GM18526 (cell line): ENCODE measurements around the gene ABR.
A peak's percentile ranks its signal among the peaks of the same experiment; 100 is the strongest.

Experiments used
- POLR2A ChIP-seq: IDR thresholded peaks from 3 replicates; pipeline ENCODE4 v1.6.1; 2011; ENCODE audit not compliant: insufficient read length; ENCODE audit errors: extremely low read depth

ABR gene

DNA sequence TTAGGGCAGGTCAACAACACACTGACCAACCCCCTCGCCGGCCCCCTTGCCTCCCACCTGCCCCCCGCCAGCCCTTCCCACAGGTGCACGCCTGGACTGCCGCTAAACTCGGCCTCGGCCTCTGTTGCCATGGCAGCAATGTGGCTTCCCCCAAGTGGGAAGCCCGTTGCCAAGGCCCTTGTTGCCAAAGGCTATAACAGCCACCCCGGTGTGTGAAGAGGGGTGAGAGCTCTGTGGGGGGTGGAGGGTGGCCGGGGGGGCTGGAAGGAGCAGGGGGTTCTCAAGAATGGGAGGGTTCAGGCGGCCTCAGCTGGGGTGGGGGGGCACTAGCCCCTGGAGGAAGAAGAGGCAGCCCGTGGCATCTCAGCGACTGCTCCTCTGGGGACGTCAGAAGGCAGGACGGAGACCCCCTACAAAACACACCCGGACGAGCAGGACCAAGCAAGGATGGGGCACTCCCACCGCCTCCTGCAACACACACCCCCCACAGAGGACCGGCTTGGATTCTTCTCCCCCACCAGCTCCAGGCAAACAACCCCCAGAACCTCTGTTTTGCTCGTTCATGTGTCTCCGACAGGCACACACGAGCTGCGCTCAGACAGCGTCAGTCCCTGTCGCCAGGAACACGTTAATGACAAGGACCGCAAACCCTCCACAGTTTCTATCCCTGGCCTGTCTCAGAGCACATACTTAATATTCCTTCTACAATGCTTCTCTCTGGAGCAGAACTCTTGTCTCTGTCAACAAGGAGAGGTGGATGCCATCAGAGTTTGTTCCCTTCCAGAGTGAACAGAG is 55.7 kb downstream of the ABR start:
- TF ChIP-seq POLR2A = no peak

DNA sequence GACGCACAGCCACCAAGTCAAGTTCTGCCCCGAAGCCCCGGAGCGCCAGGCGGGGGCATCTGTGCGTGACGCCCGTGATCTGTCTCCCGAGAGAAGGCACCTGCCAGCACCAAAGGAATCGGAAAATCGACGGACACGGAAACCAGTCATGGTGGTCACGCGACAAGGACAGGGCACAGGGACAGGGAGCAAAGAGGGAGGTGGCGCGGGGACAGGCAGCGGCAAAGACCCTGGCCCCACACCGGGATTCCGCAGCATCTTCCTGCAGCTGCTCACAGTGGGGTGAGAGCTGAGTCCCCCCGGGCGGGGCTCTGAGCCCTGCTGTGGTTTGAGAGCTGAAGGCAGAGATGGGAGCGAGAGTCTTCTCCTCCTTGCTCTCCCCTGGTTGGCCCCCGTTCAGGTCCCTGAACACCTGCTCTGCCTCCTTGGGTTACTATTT is 56.4 kb downstream of the ABR start:
- TF ChIP-seq POLR2A = no peak

DNA sequence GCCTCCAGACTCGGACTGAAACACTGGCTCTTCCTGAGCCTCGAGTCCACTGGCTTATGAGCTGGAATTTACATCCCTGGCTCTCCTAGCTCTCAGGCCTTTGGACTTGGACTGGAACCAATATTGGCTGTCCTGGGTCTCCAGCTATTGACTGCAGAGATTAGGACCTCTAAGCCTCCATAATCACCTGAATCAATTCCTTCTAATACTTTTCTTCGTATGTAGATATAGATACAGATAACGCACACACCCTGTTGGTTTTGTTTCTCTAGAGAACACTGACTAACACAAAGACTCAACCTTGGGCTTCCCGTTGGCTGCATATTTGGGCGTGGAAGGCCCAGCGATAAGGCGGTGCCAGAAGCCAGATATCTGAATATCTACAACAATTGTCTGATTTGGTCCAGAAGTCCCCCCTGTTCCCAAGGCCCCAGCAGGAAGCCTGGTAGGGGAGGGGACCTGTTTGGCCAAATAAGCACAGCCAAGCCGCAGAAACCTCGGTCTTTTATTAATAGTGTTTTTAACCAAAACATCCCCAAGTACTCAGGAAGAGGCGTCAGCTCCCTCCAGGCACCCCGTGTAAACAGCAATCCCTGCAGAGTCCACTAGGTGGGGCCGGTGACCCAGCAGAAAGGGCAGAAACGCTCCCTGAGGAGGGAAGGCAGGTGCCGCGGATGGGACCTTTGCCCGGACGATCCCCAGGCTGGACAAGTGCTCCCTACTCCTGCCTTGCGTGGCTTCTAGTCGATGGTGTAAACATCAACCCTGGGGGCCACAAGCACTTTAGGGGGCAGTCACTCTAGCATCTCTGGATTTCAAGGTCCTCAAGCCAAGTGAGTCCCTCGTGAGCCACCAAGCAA is 57.0 kb downstream of the ABR start:
- no peak for TF ChIP-seq POLR2A

DNA sequence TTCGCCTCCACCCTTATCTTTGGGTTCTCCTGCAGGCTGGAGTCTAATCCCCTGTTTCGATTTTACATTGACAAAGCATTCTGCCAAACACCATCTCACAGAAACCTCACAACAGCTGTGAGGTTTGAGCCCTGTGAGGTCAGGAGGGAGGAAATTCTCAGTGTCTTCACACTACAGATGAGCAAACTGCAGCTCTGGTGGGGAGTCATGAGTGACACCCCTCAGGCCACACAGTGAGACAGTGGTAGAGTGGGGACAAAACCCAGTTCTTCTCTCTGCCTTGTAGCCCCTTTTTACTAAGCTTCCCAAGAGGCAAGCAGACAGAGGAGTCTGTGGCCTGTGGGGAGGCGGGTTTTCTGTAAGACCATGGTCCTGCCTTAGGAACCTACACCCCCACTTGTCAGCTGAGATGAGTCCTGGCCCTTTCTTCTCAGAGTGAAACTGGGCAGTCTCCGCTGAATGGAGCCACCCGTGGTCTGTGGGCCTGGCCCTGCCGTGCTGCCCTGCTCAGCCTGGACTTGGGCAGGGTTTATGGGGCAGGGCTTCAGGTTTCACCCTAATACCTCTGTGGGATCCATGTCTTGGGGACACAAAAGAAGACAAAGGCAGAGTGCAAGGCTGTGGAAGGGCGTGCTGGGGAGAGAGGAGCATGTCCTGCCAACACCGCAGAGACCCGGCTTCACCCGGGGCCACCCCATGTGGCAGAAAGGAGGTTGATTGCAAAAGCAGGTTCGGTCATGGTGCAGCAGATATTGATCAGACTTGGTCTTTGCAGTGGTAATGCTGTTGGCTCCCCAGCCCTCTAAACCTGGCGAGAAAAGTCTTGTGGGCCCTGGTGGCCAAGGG is 59.0 kb downstream of the ABR start:
- no peak for TF ChIP-seq POLR2A

DNA sequence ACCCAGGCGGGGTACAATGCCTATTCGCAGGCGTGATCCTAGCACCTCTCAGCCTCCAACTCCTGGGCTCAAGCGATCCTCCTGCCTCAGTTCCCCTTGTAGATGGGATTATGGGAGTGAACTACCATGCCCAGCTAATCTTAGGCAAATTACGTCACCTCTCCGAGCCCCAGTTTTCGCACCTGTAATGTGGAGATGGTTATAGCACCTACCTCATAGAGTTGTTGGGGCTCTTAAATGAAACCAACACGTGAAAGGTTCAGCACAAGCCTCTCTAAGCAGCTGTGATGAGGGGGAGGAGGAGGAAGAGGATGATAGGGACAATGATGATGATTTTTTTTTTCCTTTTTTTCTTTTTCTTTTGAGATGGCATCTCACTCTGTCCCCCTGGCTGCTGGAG is 59.9 kb downstream of the ABR start:
- TF ChIP-seq POLR2A = no peak

DNA sequence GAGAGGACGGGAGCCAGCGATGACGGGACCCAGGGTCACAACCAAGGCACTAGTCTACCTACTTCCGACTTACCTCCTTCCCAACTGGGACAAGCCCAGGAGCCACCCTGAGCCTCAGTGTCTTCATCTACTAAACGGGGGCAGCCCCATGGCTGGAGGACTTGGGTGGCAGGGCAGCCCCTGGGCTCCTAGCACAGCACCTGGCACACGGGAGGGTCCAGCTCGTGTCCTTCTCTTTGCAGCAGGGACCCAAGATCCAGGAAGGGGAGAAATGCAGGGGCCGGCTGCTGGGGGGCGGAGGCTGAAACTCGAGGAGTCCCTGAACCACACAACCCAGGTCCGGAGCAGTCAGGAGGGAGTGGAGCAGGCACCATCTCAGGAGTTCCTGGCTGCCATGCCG is 63.2 kb downstream of the ABR start:
- no peak for TF ChIP-seq POLR2A

DNA sequence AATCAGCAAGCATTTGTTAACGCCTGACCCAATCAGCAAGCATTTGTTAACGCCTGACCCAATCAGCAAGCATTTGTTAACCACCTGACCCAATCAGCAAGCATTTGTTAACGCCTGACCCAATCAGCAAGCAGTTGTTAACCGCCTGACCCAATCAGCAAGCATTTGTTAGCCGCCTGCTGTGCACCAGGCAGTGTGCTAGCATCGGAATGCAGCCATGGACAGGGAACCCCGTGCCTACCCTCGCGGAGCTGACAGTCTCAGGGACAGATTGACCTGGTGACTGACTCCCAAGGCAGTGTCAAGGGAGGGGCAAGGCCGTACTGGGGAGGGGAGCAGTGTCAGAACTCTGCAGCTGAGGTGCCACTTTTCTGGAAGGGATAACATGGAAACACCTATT is 66.9 kb downstream of the ABR start:
- TF ChIP-seq POLR2A = no peak

DNA sequence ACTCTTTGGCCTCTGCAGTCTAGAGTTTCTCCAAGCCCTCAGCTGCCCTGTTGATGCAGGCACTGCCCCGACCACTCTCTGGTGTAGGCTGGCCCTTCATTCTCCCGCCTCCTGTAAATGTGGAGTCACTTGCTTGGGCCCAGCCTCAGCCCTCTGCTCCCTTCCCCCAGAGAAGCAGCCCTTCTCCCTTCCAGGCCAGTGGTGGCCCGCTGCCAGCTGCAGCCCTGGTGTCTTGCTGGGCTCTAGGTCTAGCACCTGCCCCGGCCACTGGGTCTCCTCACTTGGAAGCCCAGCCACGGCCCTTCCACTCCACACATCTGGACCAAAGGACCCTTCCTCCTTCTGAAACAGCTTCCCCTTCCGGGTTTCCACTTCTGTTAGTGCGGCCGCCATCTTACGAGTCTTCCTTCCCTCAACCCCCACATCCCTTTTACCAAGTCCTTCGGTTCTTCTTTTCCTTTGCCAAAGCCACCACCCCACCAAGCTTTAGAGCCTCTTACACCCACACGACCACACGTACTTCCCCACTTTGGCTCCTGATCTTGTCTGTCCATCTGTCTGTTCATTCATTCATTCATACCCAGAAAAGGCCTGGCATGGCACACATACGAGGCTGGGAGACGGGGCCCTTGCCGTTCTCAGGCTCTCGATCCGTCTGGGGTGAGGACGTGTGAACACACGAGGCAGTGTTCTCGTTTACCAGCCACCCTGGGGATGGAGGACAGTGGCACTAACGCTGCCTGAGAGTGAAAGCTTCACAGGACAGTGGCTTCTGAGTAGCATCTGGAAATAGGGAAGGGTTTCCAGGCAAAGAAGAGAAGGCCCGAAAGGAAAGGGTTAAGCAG is 68.0 kb downstream of the ABR start:
- no peak for TF ChIP-seq POLR2A

DNA sequence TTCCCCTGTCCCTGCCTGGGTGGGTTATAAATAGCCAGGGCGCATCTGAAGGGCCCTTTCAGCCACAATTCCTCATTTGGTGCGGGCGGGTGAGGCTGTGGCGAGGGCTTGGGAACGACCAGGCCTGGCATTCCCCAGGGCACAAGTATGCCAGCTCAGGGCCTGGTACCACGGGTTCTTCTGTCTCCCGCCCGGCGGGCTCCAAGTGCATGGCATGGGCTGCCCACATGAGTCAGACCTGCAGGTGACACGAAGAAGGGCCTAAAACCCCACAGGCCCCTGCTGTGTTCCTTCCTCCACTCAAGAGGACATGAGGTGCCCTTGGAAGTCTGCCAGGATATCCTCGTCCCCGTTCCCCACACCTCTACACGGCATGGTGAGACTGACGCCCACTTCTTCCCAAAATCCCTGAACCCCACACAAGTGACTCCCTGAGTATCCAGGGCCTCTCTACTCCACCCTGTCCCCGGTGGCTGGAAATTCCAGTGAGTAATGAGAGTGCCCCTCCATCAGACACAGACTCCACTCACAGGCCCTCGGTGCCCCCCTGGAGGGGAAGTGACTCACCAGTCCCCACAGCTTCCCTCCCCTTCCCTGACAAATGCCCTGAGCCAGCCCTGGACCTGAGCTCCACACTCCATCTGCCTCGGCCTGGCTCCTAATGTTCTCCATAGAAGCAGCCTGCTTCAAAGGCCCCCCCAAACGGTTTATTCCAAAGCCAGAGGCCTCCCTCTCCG is 68.8 kb downstream of the ABR start:
- no peak for TF ChIP-seq POLR2A

DNA sequence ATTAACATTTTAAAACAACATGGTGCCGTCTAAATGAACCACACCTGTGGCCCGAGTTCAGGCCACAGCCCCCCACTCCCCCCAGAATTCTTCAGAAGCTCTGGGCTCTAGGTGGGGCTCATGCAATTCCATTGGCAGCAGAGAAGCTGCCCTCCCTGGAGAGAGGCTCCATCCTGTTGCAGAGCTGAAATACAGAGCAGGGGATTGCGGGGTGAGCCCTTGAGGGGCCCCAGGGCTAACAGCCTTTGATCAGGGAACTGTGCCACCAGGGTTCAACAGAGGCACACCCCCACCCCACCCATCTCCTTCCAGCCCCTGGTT is 69.3 kb downstream of the ABR start:
- TF ChIP-seq POLR2A = no peak

DNA sequence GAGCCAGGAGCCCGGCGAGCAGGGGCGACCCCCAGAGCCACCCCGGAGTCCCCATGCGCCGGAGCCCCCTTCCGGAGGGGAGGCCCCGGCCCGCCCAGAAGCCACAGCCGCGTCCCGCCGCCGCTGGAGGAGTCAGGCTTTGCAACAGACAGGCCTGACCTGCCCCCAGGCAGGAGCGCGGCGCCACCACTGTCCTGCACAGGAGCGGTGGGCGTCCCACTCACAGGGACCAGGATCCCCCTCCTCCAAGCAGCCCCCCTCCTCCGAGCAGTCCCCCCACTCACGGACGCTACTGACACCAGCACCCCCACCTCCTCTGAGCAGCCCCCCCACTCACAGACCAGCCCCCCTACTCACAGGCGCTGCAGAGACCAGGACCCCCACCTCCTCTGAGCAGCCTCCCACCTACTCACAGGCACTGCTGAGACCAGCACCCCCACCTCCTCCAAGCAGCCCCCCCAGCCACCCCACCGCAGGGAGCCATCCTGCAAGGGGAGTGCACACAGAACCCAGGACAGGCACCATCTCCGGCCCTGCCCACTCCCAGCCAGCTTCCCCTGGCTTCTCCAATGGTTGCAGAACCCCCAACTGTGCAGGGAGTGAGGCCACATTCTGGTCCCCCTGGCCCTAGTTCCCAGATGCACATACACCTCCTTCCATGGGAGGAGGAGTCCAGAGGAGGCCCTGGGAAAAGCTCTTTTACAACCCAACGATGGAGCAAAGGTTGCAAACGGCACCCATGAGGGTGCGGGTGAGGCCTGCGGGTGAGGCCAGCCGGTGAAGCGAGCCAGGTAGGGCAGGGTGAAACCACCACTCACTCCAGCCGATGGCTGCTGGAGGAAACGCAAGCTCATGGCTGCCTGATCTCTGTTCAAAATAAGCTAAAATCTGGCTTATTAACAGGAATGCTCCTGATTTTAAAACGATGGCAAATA is 69.9 kb downstream of the ABR start:
- no peak for TF ChIP-seq POLR2A

DNA sequence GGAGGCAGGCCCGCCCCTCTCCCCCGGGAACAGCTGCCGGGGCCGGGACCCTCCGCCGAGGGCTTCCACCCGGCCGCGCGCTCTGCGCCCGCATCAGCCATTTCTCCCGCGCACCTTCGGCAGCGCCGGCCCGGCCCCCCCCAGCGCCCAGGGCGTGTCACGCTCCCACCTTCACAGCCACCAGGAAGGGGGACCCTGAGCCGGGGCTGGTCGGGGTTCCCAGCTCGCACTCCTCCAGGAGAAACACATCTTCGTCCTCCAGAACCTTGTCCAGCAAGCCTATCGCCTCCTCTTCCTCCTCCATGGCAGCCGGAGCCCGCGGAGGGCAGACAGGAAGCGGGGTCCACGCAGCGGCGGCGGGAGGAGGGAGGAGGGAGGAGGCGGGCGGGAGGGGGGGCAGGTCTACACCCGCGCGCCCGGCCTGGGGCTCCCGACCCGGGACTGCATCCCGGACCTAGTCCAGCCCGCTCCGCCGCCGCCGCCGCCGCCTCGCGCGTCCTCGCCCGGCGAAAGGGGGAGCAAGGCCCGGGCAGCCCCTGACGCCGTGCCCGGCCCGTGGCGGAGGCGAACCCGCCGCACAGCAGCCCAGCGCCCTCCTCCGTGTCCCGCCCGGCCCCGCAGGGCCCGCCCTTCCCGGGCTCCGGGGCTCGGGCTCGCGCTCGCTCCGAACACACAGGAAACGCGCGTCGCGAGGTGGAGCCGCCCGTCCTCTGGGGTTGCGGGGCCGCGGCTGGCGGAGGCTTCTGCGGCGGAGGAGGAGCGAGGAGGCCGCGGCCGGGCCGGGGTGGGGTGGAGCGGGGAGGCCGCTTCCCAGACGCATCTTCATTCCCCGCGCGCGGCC is 70.8 kb downstream of the ABR start:
- peak; percentile 13 for TF ChIP-seq POLR2A
